Ascending aorta (tissue), 2 donors: ENCODE data around the gene TUBB2A. TPM values are rescaled to one million over a fixed set of nuclear protein-coding genes. Genes with fewer than 3 reads are reported as not detected.

Experiments used
- DNase-seq, 2 donors: peaks; one replicate each; pipeline ENCODE4 v3.0.0-alpha.2; 2019; ENCODE audit warnings: low spot score in 2 of 2
- H3K27ac ChIP-seq, 2 donors: fragments of 200-600 bp; sonication (generic); one replicate each; pipeline ENCODE4 v1.5.1; 2016 to 2017; ENCODE audit warnings: mild to moderate bottlenecking in 1 of 2
- H3K27me3 ChIP-seq: fragments of 200-600 bp; sonication (generic); one replicate; pipeline ENCODE4 v1.5.1; 2017
- H3K36me3 ChIP-seq, 2 donors: fragments of 200-600 bp; sonication (generic); one replicate each; pipeline ENCODE4 v1.5.1; 2016
- H3K4me1 ChIP-seq, 2 donors: fragments of 200-600 bp; sonication (generic); one replicate each; pipeline ENCODE4 v1.5.1; 2016 to 2017; ENCODE audit warnings: mild to moderate bottlenecking in 1 of 2
- H3K4me3 ChIP-seq, 2 donors: fragments of 200-600 bp; sonication (generic); one replicate each; pipeline ENCODE4 v1.5.1; 2016 to 2017; ENCODE audit warnings: mild to moderate bottlenecking in 1 of 2
- H3K9me3 ChIP-seq, 2 donors: fragments of 200-600 bp; sonication (generic); one replicate each; pipeline ENCODE4 v1.5.1; 2016
- CTCF ChIP-seq, 3 experiments: fragments of 200-600 bp in 2 of 3; fragments of 450-650 bp in 1 of 3; sonication (generic) in 2 of 3; IDR thresholded peaks; one replicate each; pipeline ENCODE4 v1.5.1; 2016 to 2019; ENCODE audit warnings: antibody characterized with exemption in 3 of 3, mild to moderate bottlenecking in 1 of 3, moderate library complexity in 1 of 3
- intact Hi-C: fragments of 100-400 bp; cut with DNase I; formaldehyde crosslinking; loops from one replicate; pipeline ENCODE4 v1.15.1; 2023
- total RNA-seq: library from RNA; depleted of rRNA; stranded (reverse); fragments of >200 nt; gene quantifications from one replicate; pipeline ENCODE4 v1.1.0, GENCODE V29; 2016

The TUBB2A gene
- total RNA-seq, 1 donor from 2014 or later, result 121 TPM

- Histone ChIP-seq H3K9me3 (no peaks in the 10 kb centered on the region), H3K4me1 (no peaks in the 10 kb centered on the region), H3K27me3 (no peaks in the 10 kb centered on the region), H3K27ac (no peak overlapping the region), H3K4me3 (no peak overlapping the region), H3K36me3 (peaks cover 19% of the 10 kb centered on the region in 2 donors)
- intact Hi-C loops, result loop anchor here (1.0 to 10.0 kb wide), 5 partner anchors 31 to 869 kb away; partner anchors contain the start of genes PSMG4 and TUBB2A
- DNase-seq, result no peak
- TF ChIP-seq CTCF (IDR thresholded peaks at IDR 0.05), result no peak
Measured at GRCh38 chr6:3125815-3126214, 31.5 kb downstream of the TUBB2A start.

GRCh38 chr6:3124667-3125066 lies 32.7 kb downstream of the TUBB2A start:
- Histone ChIP-seq H3K4me1 (no peaks in the 10 kb centered on the region), H3K27me3 (no peaks in the 10 kb centered on the region), H3K36me3 (peaks cover 8 to 10% of the 10 kb centered on the region in 2 donors), H3K4me3 (no peak overlapping the region), H3K27ac (no peak overlapping the region), H3K9me3 (no peaks in the 10 kb centered on the region)
- intact Hi-C loops, result loop anchor here (10.0 kb wide), 2 partner anchors 230 to 870 kb away; no protein-coding TSS in a partner anchor
- no peak for TF ChIP-seq CTCF (IDR thresholded peaks at IDR 0.05)
- DNase-seq, result no peak

- intact Hi-C loops, result loop anchor here (10.0 kb wide), 2 partner anchors 232 to 872 kb away; no protein-coding TSS in a partner anchor
- Histone ChIP-seq H3K4me1 (peaks cover 0 to 5% of the 10 kb centered on the region in 2 donors), H3K27ac (no peak overlapping the region), H3K4me3 (no peak overlapping the region), H3K9me3 (no peaks in the 10 kb centered on the region), H3K36me3 (no peaks in the 10 kb centered on the region), H3K27me3 (no peaks in the 10 kb centered on the region)
- no peak for DNase-seq
- TF ChIP-seq CTCF (IDR thresholded peaks at IDR 0.05), result no peak
Measured at GRCh38 chr6:3122823-3123182, 34.5 kb downstream of the TUBB2A start.

GRCh38 chr6:3120765-3121089 lies 36.6 kb downstream of the TUBB2A start:
- intact Hi-C loops, result loop anchor here (10.0 kb wide), 2 partner anchors 234 to 874 kb away; no protein-coding TSS in a partner anchor
- H3K4me1 ChIP-seq, result peaks cover 0 to 5% of the 10 kb centered on the region in 2 donors
- no peaks in the 10 kb centered on the region for H3K9me3 ChIP-seq
- DNase-seq, result no peak
- no peak overlapping the region for H3K27ac ChIP-seq
- H3K4me3 ChIP-seq, result no peak overlapping the region
- no peaks in the 10 kb centered on the region for H3K27me3 ChIP-seq
- H3K36me3 ChIP-seq, result no peaks in the 10 kb centered on the region
- TF ChIP-seq CTCF (IDR thresholded peaks at IDR 0.05), result no peak

GRCh38 chr6:3119040-3119723 lies 38.2 kb downstream of the TUBB2A start:
- H3K27me3 ChIP-seq, result no peaks in the 10 kb centered on the region
- H3K9me3 ChIP-seq, result no peaks in the 10 kb centered on the region
- peaks cover 0 to 5% of the 10 kb centered on the region in 2 donors for H3K4me1 ChIP-seq
- DNase-seq, result no peak
- peak overlapping the region; percentile 81 to 93 for H3K27ac ChIP-seq
- H3K4me3 ChIP-seq, result peak overlapping the region; percentile 75 to 84
- TF ChIP-seq CTCF (IDR thresholded peaks at IDR 0.05), result no peak
- H3K36me3 ChIP-seq, result peaks cover 5 to 7% of the 10 kb centered on the region in 2 donors
- intact Hi-C loops, result loop anchor here (2.0 to 10.0 kb wide), 4 partner anchors 38 to 896 kb away; partner anchors contain the start of genes NQO2 and TUBB2A
